HEK293 (cell line): Measurements from ENCODE around the gene PCLAF.

Experiments
- CTCF ChIA-PET: fragments of 350-600 bp; formaldehyde crosslinking; extraction: SDS; loops from one replicate; lab custom pipeline; 2021; ENCODE audit warnings: antibody characterized with exemption; lab: Yijun Ruan, JAX
- POLR2A ChIA-PET: fragments of 300-600 bp; formaldehyde crosslinking; extraction: SDS; loops from one replicate; lab custom pipeline; 2020; ENCODE audit warnings: antibody characterized with exemption, inconsistent platforms; lab: Yijun Ruan, JAX
- H3K27ac ChIP-seq: fragments of 200-500 bp; sonication (Bioruptor generic); 2 replicates; pipeline ENCODE4 v1.5.1; 2014; ENCODE audit warnings: low read depth, low read length, control low read depth, inconsistent platforms; ENCODE audit errors: extremely low read depth
- H3K36me3 ChIP-seq, 2 experiments: fragments of 200-500 bp in 1 of 2; sonication (Bioruptor generic) in 1 of 2; 1 replicate in 1 of 2; 2 replicates in 1 of 2; pipeline ENCODE4 v1.5.1; 2014 to 2017; ENCODE audit warnings: inconsistent platforms in 2 of 2, low read length in 2 of 2; ENCODE audit not compliant: control insufficient read depth in 2 of 2, insufficient read depth in 1 of 2
- H3K4me1 ChIP-seq: fragments of 200-500 bp; sonication (Bioruptor generic); 2 replicates; pipeline ENCODE4 v1.5.1; 2014; ENCODE audit warnings: mild to moderate bottlenecking, low read length, inconsistent platforms; ENCODE audit not compliant: control insufficient read depth, insufficient read depth
- H3K4me3 ChIP-seq: 2 replicates; pipeline ENCODE4 v1.5.1; 2011; ENCODE audit warnings: low read depth, mild to moderate bottlenecking, control low read depth, low read length, moderate library complexity
- H3K9me3 ChIP-seq: fragments of 200-500 bp; sonication (Bioruptor generic); 2 replicates; pipeline ENCODE4 v1.5.1; 2014; ENCODE audit warnings: low read depth, low read length, inconsistent platforms; ENCODE audit not compliant: control insufficient read depth, insufficient read depth
- SCRT1 ChIP-seq: fragments of 450-650 bp; formaldehyde crosslinking; IDR thresholded peaks from 2 replicates; pipeline ENCODE4 v1.5.1; 2016; ENCODE audit warnings: missing biosample characterization, missing genetic modification characterization, borderline replicate concordance
- SP7 ChIP-seq: fragments of 450-650 bp; formaldehyde crosslinking; IDR thresholded peaks from 2 replicates; pipeline ENCODE4 v1.5.1; 2016; ENCODE audit warnings: missing biosample characterization, missing genetic modification characterization
- ZBTB49 ChIP-seq: fragments of 450-650 bp; formaldehyde crosslinking; IDR thresholded peaks from 2 replicates; pipeline ENCODE4 v1.5.1; 2016; ENCODE audit warnings: missing biosample characterization, missing genetic modification characterization, low read depth
- ZFP37 ChIP-seq: fragments of 450-650 bp; formaldehyde crosslinking; IDR thresholded peaks from 2 replicates; pipeline ENCODE4 v1.5.1; 2016; ENCODE audit warnings: missing biosample characterization, missing genetic modification characterization
- ZNF133 ChIP-seq: fragments of 450-650 bp; formaldehyde crosslinking; IDR thresholded peaks from 2 replicates; pipeline ENCODE4 v1.5.1; 2016; ENCODE audit warnings: missing biosample characterization, missing genetic modification characterization
- ZNF140 ChIP-seq: fragments of 450-650 bp; formaldehyde crosslinking; IDR thresholded peaks from 2 replicates; pipeline ENCODE4 v1.5.1; 2016; ENCODE audit warnings: missing biosample characterization, missing genetic modification characterization
- ZNF148 ChIP-seq: fragments of 450-650 bp; formaldehyde crosslinking; IDR thresholded peaks from 2 replicates; pipeline ENCODE4 v1.5.0; 2017; ENCODE audit warnings: missing biosample characterization, missing genetic modification characterization, borderline replicate concordance
- ZNF16 ChIP-seq: fragments of 450-650 bp; formaldehyde crosslinking; IDR thresholded peaks from 2 replicates; pipeline ENCODE4 v1.5.1; 2016; ENCODE audit warnings: low read depth, missing biosample characterization, missing genetic modification characterization
- ZNF341 ChIP-seq: fragments of 450-650 bp; formaldehyde crosslinking; IDR thresholded peaks from 2 replicates; pipeline ENCODE4; 2016; ENCODE audit warnings: low read depth, missing biosample characterization, missing genetic modification characterization
- ZNF473 ChIP-seq: fragments of 450-650 bp; formaldehyde crosslinking; IDR thresholded peaks from 2 replicates; pipeline ENCODE4 v1.5.1; 2017; ENCODE audit warnings: missing biosample characterization, missing genetic modification characterization
- ZNF561 ChIP-seq: fragments of 450-650 bp; IDR thresholded peaks from 2 replicates; pipeline ENCODE4 v1.5.1; 2018; ENCODE audit warnings: missing biosample characterization, missing genetic modification characterization, borderline replicate concordance
- ZNF645 ChIP-seq: fragments of 450-650 bp; formaldehyde crosslinking; IDR thresholded peaks from 2 replicates; pipeline ENCODE4; 2016; ENCODE audit warnings: missing biosample characterization, missing genetic modification characterization
- ZNF670 ChIP-seq: fragments of 450-650 bp; formaldehyde crosslinking; IDR thresholded peaks from 2 replicates; pipeline ENCODE4 v1.5.1; 2016; ENCODE audit warnings: missing biosample characterization, missing genetic modification characterization, low read depth
- ZNF677 ChIP-seq: fragments of 450-650 bp; IDR thresholded peaks from 2 replicates; pipeline ENCODE4 v1.5.0; 2018; ENCODE audit warnings: missing biosample characterization, mild to moderate bottlenecking, missing genetic modification characterization, moderate library complexity
- ZNF692 ChIP-seq: fragments of 450-650 bp; formaldehyde crosslinking; IDR thresholded peaks from 2 replicates; pipeline ENCODE4 v1.5.1; 2016; ENCODE audit warnings: missing biosample characterization, missing genetic modification characterization
- ZNF776 ChIP-seq: fragments of 450-650 bp; formaldehyde crosslinking; IDR thresholded peaks from 2 replicates; pipeline ENCODE4 v1.5.0; 2017; ENCODE audit warnings: missing biosample characterization, missing genetic modification characterization, borderline replicate concordance
- ZNF830 ChIP-seq: fragments of 450-650 bp; IDR thresholded peaks from 2 replicates; pipeline ENCODE4 v1.5.0; 2018; ENCODE audit warnings: missing biosample characterization, missing genetic modification characterization, low read depth, mild to moderate bottlenecking, moderate library complexity
- TF ChIP-seq, protein P1 (sequence below): fragments of 450-650 bp; formaldehyde crosslinking; IDR thresholded peaks from 2 replicates; pipeline ENCODE4 v1.5.1; 2017; ENCODE audit warnings: missing biosample characterization, missing genetic modification characterization
- TF ChIP-seq, protein P2 (sequence below): fragments of 450-650 bp; formaldehyde crosslinking; IDR thresholded peaks from 2 replicates; pipeline ENCODE4 v1.5.1; 2016; ENCODE audit warnings: missing biosample characterization, missing genetic modification characterization, borderline replicate concordance
- TF ChIP-seq, protein P3 (sequence below): fragments of 450-650 bp; formaldehyde crosslinking; IDR thresholded peaks from 2 replicates; pipeline ENCODE4 v1.5.1; 2016; ENCODE audit warnings: missing biosample characterization, missing genetic modification characterization, borderline replicate concordance

Gene PCLAF

DNA sequence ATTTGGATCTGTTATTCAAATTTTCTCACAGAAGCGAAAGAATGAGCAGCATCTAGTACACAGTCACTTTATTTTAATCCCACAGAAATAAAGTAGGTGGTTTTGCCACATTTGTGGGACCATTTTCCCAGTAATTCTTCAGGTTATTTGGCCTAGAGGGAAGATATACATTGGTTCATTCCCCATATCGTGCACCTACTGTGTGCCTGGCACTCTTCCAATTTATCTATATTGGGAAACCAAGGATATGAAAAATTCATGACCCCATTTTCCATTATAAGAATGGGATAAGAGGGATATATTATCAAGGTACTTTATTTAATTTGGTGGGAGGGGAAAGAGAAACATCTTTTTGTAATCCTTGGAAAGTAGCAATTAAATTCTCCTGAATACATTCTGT lies 41.5 kb upstream of the PCLAF start:
- no peak overlapping the region for H3K27ac ChIP-seq
- ChIA-PET POLR2A (no interaction called here), CTCF (interaction anchor here (1.1 kb wide), 1 partner anchor 259 kb away, joined by 6 read pairs; no protein-coding TSS in a partner anchor)
- TF ChIP-seq ZNF140 (tag by site-specific recombination) (no peak), ZNF830 (tag by site-specific recombination) (no peak), ZNF341 (tag by site-specific recombination) (no peak), ZNF16 (tag by site-specific recombination) (no peak), ZNF473 (tag by site-specific recombination) (no peak), ZBTB49 (no peak)
- no peaks in the 10 kb centered on the region for H3K4me1 ChIP-seq
- H3K36me3 ChIP-seq, result peaks cover 13 to 38% of the 10 kb centered on the region in 2 experiments
- H3K4me3 ChIP-seq, result no peak overlapping the region
- no peaks in the 10 kb centered on the region for H3K9me3 ChIP-seq

DNA sequence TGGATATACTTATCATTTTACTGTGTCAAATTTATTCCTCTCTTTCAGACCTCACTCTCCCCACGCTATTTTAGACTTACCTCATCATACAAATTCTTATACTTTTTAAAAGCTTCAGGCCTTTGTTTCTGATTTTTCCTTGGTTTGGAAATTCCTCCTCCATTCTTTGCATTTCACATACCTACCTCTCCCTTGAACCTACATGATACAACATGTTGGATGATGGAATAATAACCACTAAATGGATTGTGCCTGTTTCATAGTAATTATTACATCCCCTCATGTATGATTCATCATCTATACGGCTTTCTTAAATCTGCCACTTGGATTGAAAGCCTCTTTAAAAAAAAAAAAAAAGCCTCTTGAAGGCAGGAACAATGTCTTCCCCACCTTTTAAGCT lies 31.0 kb upstream of the PCLAF start:
- no peaks in the 10 kb centered on the region for H3K9me3 ChIP-seq
- ChIA-PET POLR2A (interaction anchor here (1.2 kb wide), 1 partner anchor 32 kb away, joined by 3 read pairs; no protein-coding TSS in a partner anchor), CTCF (interaction anchor here (0.6 kb wide), 1 partner anchor 74 kb away, joined by 3 read pairs; no protein-coding TSS in a partner anchor)
- H3K36me3 ChIP-seq, result peaks cover 6 to 50% of the 10 kb centered on the region in 2 experiments; a peak in 2 of 3 replicates
- no peak overlapping the region for H3K27ac ChIP-seq
- H3K4me1 ChIP-seq, result no peaks in the 10 kb centered on the region
- H3K4me3 ChIP-seq, result no peak overlapping the region
- TF ChIP-seq ZFP37 (no peak), ZNF133 (tag by site-specific recombination) (no peak), SP7 (tag by site-specific recombination) (no peak), ZNF670 (no peak), ZNF776 (tag by site-specific recombination) (no peak), SCRT1 (tag by site-specific recombination) (no peak), ZNF645 (no peak), ZNF692 (no peak), ZNF148 (tag by site-specific recombination) (no peak), ZNF561 (tag by site-specific recombination) (no peak), ZNF677 (tag by site-specific recombination) (no peak)
- TF ChIP-seq, protein P1, sequence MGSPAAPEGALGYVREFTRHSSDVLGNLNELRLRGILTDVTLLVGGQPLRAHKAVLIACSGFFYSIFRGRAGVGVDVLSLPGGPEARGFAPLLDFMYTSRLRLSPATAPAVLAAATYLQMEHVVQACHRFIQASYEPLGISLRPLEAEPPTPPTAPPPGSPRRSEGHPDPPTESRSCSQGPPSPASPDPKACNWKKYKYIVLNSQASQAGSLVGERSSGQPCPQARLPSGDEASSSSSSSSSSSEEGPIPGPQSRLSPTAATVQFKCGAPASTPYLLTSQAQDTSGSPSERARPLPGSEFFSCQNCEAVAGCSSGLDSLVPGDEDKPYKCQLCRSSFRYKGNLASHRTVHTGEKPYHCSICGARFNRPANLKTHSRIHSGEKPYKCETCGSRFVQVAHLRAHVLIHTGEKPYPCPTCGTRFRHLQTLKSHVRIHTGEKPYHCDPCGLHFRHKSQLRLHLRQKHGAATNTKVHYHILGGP, result no peak
- TF ChIP-seq, protein P2, sequence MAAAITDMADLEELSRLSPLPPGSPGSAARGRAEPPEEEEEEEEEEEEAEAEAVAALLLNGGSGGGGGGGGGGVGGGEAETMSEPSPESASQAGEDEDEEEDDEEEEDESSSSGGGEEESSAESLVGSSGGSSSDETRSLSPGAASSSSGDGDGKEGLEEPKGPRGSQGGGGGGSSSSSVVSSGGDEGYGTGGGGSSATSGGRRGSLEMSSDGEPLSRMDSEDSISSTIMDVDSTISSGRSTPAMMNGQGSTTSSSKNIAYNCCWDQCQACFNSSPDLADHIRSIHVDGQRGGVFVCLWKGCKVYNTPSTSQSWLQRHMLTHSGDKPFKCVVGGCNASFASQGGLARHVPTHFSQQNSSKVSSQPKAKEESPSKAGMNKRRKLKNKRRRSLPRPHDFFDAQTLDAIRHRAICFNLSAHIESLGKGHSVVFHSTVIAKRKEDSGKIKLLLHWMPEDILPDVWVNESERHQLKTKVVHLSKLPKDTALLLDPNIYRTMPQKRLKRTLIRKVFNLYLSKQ (tag by site-specific recombination), result no peak
- TF ChIP-seq, protein P3, sequence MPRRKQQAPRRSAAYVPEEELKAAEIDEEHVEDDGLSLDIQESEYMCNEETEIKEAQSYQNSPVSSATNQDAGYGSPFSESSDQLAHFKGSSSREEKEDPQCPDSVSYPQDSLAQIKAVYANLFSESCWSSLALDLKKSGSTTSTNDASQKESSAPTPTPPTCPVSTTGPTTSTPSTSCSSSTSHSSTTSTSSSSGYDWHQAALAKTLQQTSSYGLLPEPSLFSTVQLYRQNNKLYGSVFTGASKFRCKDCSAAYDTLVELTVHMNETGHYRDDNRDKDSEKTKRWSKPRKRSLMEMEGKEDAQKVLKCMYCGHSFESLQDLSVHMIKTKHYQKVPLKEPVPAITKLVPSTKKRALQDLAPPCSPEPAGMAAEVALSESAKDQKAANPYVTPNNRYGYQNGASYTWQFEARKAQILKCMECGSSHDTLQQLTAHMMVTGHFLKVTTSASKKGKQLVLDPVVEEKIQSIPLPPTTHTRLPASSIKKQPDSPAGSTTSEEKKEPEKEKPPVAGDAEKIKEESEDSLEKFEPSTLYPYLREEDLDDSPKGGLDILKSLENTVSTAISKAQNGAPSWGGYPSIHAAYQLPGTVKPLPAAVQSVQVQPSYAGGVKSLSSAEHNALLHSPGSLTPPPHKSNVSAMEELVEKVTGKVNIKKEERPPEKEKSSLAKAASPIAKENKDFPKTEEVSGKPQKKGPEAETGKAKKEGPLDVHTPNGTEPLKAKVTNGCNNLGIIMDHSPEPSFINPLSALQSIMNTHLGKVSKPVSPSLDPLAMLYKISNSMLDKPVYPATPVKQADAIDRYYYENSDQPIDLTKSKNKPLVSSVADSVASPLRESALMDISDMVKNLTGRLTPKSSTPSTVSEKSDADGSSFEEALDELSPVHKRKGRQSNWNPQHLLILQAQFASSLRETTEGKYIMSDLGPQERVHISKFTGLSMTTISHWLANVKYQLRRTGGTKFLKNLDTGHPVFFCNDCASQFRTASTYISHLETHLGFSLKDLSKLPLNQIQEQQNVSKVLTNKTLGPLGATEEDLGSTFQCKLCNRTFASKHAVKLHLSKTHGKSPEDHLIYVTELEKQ (tag by site-specific recombination), result no peak
